Right cardiac atrium (tissue), 5 donors: ENCODE measurements around the gene ATXN2L. TPM values are rescaled to one million over a fixed set of nuclear protein-coding genes. Genes with fewer than 3 reads are reported as not detected.
A peak's percentile ranks its signal among the peaks of the same experiment; 100 is the strongest.

Experiments used
- ATAC-seq, 2 donors: fragments of 200-7000 bp; cut with Tn5 transposase; one replicate each; pipeline versions ENCODE4 v1.8.0 to v1.9.1; 2020; ENCODE audit warnings: moderate library complexity in 2 of 2, mild to moderate bottlenecking in 1 of 2
- DNase-seq, 3 donors: peaks; one replicate each; pipeline ENCODE4 v3.0.0-alpha.2; 2020
- H3K27ac ChIP-seq: one replicate; pipeline ENCODE4 v1.5.1; 2013; ENCODE audit warnings: mild to moderate bottlenecking, low read length, control low read depth, moderate library complexity
- H3K27me3 ChIP-seq: one replicate; pipeline ENCODE4 v1.6.1; 2013; ENCODE audit not compliant: control insufficient read depth, insufficient read depth
- H3K4me1 ChIP-seq: one replicate; pipeline ENCODE4 v1.6.1; 2013; ENCODE audit warnings: low read length; ENCODE audit not compliant: control insufficient read depth, insufficient read depth
- H3K4me3 ChIP-seq: one replicate; pipeline ENCODE4 v1.5.1; 2013; ENCODE audit warnings: low read length, control low read depth
- H3K9me3 ChIP-seq: one replicate; pipeline ENCODE4 v1.6.1; 2013; ENCODE audit warnings: low read length; ENCODE audit not compliant: control insufficient read depth
- WGBS: extraction: QIAGEN DNeasy Blood & Tissue Kit; methylation state at CpG from one replicate; pipeline ENCODE4 v1.1.7; 2013; 5-methylcytosine and 5-hydroxymethylcytosine counted together
- intact Hi-C, 4 donors: fragments of 100-400 bp; cut with DNase I; formaldehyde crosslinking; loops; one replicate each; pipeline versions ENCODE4 v1.11.0 to v1.14.0; 2022 to 2023
- polyA plus RNA-seq: library from polyadenylated mRNA; stranded (reverse); fragments of 200-250 nt; gene quantifications from one replicate; pipeline ENCODE4 v1.2.3, GENCODE V29; 2013
- total RNA-seq, 4 donors: library from RNA; stranded (reverse); fragmentation: NEBNext Ultra II Directional; extraction: Animal tissue kit (Norgen Biotek cat#: 25700); gene quantifications; one replicate each; pipeline ENCODE4 v1.2.1, GENCODE V29; 2021
- donor health status: healthy with polysubstance abuse.
- donor health status: DM: no; HTN: yes; CAD: no.
- donor health status: DM: no; HTN: no; CAD: no.
- donor health status: DM: no; HTN: yes; CAD: no; lungs with severe emphysema.
- donor health status: DM: yes; HTN: yes; CAD: no.

ATXN2L gene
- total and polyA plus RNA-seq, 5 donors, result 40.1 to 59.8 (median 57.8) TPM

DNA sequence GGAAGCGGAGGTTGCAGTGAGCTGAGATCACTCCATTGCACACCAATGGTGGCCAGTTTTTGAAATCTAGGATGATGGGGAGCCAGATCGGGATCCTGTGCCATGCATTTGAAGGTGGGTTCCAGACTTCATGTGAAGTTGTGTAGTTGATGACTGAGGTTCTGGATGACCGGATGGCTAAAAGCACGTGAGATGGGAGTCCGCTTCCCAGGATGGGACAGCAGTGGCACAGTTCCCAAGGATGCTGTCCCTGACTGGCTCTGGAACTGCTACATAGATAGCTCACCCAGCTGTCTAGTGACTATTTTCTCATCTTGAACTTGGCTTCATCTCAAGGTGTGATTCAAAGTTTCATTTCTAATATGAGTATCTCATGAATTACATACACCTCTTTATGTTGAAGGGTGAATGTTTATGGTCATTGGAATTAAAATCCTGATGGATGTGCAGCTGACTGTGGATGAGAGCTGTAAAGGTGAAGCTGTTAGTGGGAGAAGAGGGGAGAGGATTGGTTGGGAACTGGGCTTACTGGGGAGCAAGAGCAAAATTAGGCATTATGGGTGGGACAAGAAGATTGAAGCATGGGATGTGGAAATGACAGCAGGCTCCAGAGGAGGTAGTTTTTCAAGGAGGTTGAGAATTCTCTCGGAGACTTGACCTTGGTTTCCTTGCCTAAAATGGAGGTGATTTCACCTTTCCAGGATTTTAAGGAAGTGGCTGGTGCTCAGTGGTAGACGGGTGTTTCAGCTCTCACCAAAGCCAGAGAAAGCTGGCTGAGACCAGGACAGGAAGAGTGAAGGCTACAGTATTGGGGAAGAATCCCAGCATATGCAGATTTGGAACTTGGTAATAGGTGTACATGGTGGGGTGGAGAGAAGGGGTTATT, 15.1 kb downstream of the ATXN2L start:
- no peak for DNase-seq

DNA sequence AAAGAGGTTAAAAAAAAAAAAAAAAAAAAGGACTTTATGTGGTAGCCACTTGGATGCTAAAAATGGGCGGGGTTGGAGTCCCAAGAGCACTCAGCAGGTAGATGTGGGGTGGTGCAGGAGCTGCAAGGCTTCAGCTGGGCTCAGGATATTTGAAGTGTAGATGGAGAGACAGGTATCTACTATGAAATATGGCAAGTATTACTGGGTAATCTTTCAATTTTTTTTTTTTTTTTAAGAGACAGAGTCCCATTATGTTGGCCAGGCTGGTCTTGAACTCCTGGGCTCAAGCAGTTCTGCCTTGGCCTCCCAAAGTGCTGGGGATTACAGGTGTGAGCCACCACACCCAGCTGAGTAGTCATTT, 15.7 kb downstream of the ATXN2L start:
- H3K27ac ChIP-seq, result no peak overlapping the region
- ATAC-seq (no peak), DNase-seq (no peak)
- intact Hi-C loops, result no loop called here
- H3K9me3 ChIP-seq, result no peaks in the 10 kb centered on the region
- H3K4me3 ChIP-seq, result no peak overlapping the region
- no peaks in the 10 kb centered on the region for H3K27me3 ChIP-seq
- H3K4me1 ChIP-seq, result no peaks in the 10 kb centered on the region
- WGBS, result 100% methylated on average over 1 of the region's 1 CpG

More for the DNA sequence above, 15.1 kb downstream of the ATXN2L start:
- Histone ChIP-seq H3K27me3 (no peaks in the 10 kb centered on the region), H3K4me3 (no peak overlapping the region), H3K4me1 (no peaks in the 10 kb centered on the region), H3K27ac (no peak overlapping the region), H3K9me3 (no peaks in the 10 kb centered on the region)
- intact Hi-C loops, result no loop called here
- WGBS, result 87% methylated on average over 7 of the region's 7 CpGs
- no peak for ATAC-seq

DNA sequence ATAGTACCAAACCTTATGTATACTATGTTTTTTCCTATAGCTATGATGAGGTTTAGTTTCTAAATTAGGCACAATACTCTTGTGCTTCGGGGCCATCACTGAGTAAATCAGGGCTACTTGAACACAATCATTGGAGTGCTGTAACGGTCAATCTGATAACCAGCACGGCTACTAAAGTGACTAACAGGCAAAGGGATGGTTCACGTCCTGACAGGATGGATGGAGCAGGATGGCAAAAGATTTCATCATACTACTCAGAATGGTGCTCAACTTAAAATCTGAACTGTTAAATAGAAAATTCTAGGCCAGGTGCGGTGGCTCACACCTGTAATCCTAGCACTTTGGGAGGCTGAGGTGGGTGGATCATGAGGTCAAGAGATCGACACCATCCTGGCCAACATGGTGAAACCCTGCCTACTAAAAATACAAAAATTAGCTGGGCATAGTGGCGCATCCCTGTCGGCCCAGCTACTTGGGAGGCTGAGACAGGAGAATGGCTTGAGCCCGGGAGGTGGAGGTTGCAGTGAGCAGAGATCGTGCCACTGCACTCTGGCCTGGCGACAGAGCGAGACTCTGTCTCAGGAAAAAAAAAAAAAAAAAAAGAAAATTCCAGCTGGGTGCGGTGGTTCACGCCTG, 16.3 kb downstream of the ATXN2L start:
- Histone ChIP-seq H3K4me1 (no peaks in the 10 kb centered on the region), H3K9me3 (no peaks in the 10 kb centered on the region), H3K4me3 (no peak overlapping the region), H3K27ac (no peak overlapping the region), H3K27me3 (no peaks in the 10 kb centered on the region)
- DNase-seq (no peak), ATAC-seq (no peak)
- intact Hi-C loops, result no loop called here
- WGBS, result 93% methylated on average over 14 of the region's 14 CpGs

DNA sequence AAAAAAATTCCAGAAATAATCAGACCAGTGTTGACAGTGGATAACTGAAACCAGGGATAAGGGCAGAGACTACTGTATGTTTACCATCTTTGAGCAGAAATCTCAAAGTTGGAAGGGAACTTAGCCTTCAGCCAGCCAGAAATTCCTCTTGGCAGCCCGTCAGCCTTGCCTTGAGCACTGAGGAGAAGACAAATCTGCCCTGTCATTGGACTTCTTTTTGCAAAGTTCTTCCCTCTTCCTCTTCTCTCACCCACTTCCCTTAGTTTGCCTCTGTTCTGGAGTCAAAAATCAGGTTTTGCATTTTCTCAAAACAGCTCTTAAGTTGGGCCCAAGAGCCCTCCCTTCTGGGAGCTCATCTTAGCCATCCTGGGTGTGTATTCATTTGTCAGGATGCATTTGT, 17.1 kb downstream of the ATXN2L start:
- ATAC-seq (no peak), DNase-seq (no peak)
- intact Hi-C loops, result no loop called here
- Histone ChIP-seq H3K9me3 (no peaks in the 10 kb centered on the region), H3K4me1 (no peaks in the 10 kb centered on the region), H3K27ac (no peak overlapping the region), H3K4me3 (no peak overlapping the region), H3K27me3 (no peaks in the 10 kb centered on the region)
- WGBS, result 26% methylated on average over 1 of the region's 1 CpG

DNA sequence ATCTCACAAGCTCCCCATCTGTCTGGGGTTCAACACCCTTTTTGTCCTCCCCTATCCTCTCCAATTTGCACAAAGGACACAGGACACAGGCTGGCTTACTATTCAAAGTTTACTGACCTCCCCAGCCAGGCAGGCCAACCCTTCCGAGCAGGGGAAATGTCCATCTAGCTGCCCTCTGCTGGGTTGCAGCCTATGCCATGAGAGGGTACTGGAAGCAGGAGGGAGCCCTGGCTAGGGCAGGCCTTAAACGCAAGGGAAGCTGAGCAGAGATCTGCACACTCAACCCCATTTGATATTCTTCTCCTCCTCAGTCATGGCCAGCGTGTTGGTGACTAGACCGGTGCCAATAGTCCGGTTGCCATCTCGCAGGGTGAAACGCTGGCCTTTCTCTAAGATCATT, 19.9 kb downstream of the ATXN2L start:
- H3K9me3 ChIP-seq, result no peaks in the 10 kb centered on the region
- 90% methylated on average over 7 of the region's 7 CpGs for WGBS
- intact Hi-C loops, result no loop called here
- DNase-seq (no peak), ATAC-seq (no peak)
- no peak overlapping the region for H3K27ac ChIP-seq
- no peaks in the 10 kb centered on the region for H3K27me3 ChIP-seq
- peaks cover 3% of the 10 kb centered on the region for H3K4me1 ChIP-seq
- H3K4me3 ChIP-seq, result no peak overlapping the region

DNA sequence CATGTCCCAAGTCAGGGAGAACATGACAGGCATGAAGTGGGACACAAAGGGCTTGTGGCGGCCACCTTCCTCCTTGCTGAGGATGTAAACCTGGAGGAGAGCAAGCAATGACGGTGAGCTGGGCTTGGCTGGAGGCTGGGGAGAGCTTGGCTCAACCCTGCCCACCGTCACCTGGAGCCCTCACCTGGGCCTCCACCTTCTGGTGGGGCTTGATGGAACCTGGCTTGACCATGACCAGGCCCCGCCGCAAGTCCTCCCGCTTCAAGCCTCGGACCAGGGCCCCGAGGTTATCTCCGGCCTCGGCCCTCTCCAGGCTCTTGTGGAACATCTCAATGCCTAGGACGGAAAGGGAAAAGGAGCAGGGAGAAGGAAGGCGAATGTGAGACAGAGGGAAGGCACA, 21.0 kb downstream of the ATXN2L start:
- Histone ChIP-seq H3K4me3 (no peak overlapping the region), H3K27me3 (no peaks in the 10 kb centered on the region), H3K27ac (no peak overlapping the region), H3K4me1 (peaks cover 3% of the 10 kb centered on the region), H3K9me3 (no peaks in the 10 kb centered on the region)
- no peak for ATAC-seq
- peak in 1 of 3 donors; percentile 42 for DNase-seq
- intact Hi-C loops, result no loop called here
- 89% methylated on average over 12 of the region's 12 CpGs for WGBS

DNA sequence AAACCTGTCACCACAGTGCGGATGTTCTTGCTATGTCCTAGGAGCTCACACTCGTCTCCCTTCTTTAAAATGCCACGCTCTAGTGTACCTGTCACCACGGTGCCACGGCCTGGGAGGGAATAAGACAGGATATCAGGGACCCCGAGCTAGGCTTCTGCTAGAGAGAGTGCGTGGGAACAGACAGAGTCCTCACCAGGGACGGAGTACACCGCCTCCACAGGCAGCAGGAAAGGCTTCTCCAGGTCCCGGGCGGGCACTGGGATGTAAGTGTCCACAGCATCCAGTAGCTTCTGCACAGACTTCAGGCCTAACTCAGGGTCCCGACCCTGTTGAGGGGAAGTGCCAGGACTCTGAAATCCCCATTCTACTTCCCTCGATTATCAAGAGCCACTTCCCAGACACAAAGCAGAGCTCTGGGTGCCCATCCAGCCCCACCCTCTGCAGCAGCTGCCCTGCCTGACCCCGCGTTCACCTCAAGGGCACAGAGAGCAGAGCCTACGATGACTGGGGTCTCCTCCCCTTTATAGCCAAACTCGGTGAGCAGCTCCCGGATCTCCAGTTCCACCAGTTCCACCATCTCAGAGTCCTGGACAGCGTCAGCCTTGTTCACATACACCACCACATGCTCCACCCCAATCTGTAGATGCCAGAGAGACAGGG, 21.6 kb downstream of the ATXN2L start:
- no peak overlapping the region for H3K4me3 ChIP-seq

DNA sequence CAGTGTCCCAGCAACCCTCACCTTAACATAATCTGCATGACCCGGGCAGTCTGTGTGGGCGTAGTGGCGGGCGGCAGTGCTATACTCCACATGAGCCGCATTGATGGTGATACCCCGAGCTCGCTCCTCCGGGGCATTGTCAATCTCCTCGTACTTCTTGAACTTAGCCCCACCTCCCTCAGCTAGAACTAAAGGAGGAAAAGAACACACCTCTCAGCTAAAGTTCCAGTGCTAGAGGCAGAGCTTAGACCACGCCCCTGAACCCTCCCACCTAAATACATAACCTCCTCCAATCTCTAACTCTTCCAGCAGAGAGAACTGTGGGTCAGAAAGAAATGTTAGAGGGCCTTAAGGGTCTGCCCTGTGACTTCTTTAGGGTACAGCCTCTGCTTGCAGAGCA, 22.5 kb downstream of the ATXN2L start:
- Histone ChIP-seq H3K4me3 (peak overlapping the region; percentile 45), H3K4me1 (peaks cover 3% of the 10 kb centered on the region), H3K9me3 (no peaks in the 10 kb centered on the region), H3K27me3 (no peaks in the 10 kb centered on the region), H3K27ac (no peak overlapping the region)
- no peak for ATAC-seq
- DNase-seq, result no peak
- intact Hi-C loops, result no loop called here
- 51% methylated on average over 10 of the region's 10 CpGs for WGBS

More for the DNA sequence above, 21.6 kb downstream of the ATXN2L start:
- intact Hi-C loops, result no loop called here
- Histone ChIP-seq H3K27ac (no peak overlapping the region), H3K27me3 (no peaks in the 10 kb centered on the region), H3K9me3 (no peaks in the 10 kb centered on the region), H3K4me1 (peaks cover 3% of the 10 kb centered on the region)
- DNase-seq, result no peak
- no peak for ATAC-seq
- 86% methylated on average over 19 of the region's 19 CpGs for WGBS

DNA sequence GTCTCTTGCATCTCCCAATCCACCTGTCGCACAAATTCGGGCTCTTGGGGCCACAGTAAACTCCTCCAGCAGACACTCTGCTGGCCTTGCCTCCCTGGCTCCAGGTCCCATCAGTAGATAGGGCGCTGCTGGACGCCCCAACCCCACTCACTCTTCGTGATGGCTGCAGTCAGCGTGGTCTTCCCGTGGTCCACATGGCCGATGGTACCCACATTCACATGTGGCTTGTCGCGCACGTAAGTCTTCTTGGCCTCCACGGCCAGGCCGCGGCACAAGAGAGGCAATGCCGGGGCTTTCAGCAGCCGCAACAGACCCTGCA, 22.9 kb downstream of the ATXN2L start:
- Histone ChIP-seq H3K4me3 (peak overlapping the region; percentile 45), H3K4me1 (peaks cover 3% of the 10 kb centered on the region), H3K27me3 (no peaks in the 10 kb centered on the region), H3K27ac (peak overlapping the region; percentile 21), H3K9me3 (no peaks in the 10 kb centered on the region)
- 2% methylated on average over 16 of the region's 16 CpGs for WGBS
- ATAC-seq (peak; percentile 1), DNase-seq (no peak)
- intact Hi-C loops, result no loop called here

DNA sequence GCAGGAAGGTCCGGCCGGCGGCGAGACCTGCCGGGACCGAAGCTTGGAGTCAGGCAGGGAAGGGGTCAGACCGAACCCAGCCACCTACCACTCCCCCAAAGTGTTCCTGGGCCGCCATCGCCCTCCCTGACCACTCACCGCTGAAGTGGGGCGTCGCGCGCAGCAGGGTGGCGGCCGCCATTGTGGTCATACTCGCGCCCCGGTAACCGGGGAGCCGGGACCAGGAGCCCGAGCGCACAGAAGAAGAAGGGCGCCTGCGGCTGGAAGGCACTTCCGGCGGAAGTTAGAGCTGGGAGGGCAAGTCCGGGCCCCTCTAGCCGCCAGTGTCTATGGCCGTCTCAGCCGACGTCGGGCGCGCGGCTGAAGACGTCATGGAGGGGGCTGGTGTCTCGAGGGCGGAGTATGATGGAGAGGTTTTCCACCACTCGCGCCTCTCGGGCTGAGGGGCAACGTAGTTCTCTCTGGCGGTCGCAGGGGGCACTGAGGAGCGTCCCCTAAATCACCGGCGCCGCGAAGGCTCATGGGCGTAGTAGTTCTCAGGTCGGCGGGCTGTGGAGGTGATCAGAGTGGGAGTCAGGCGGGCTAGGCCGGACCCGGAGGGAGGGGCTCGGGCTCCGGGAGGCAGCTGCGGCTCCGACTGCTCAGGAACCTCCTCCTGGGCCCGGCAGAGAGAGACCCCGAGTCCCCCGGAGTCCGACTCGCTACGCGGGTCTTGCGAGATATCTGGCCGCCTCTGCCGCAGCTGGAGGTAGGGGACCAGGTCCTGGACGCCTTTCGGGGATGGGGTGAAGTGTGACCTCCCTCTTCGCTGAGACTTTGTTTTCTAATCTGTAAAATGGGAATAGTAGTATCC, 23.5 kb downstream of the ATXN2L start, which contains the start of gene TUFM:
Gene TUFM (minus strand): TSS at position 269 of the 853 bp plus-strand sequence. CDS start 79 bp downstream, at position 190.
- WGBS, result under 1% methylated on average over 73 of the region's 73 CpGs
- intact Hi-C loops, result no loop called here
- Histone ChIP-seq H3K27me3 (no peaks in the 10 kb centered on the region), H3K9me3 (no peaks in the 10 kb centered on the region), H3K4me1 (peaks cover 3% of the 10 kb centered on the region), H3K27ac (peak within 1 kb of the TSS; percentile 85), H3K4me3 (peak within 1 kb of the TSS; percentile 75)
- ATAC-seq (peak; percentile 97), DNase-seq (peak; percentile 98 to 99 (median 99))
